MV-4-11 (cell line): ENCODE measurements around the gene NMNAT2.

ENCODE experiments used
- DNase-seq: peaks from one replicate; lab custom pipeline; 2025; lab: John Stamatoyannopoulos, UW

Gene NMNAT2

GRCh38 chr1:183365093-183365492, 53.1 kb downstream of the NMNAT2 start:
- DNase-seq: no peak

GRCh38 chr1:183363972-183364371, 54.2 kb downstream of the NMNAT2 start:
- DNase-seq: peak; percentile 79

GRCh38 chr1:183361081-183361480, 57.1 kb downstream of the NMNAT2 start:
- DNase-seq: no peak

- DNase-seq: no peak
Observed at GRCh38 chr1:183360473-183360872, 57.7 kb downstream of the NMNAT2 start.

- DNase-seq: no peak
Observed at GRCh38 chr1:183356534-183357182, 61.5 kb downstream of the NMNAT2 start.

GRCh38 chr1:183355797-183356196, 62.4 kb downstream of the NMNAT2 start:
- DNase-seq: no peak

- no peak for DNase-seq
Observed at GRCh38 chr1:183355181-183355580, 63.0 kb downstream of the NMNAT2 start.

GRCh38 chr1:183353597-183353996, 64.6 kb downstream of the NMNAT2 start:
- DNase-seq: no peak

GRCh38 chr1:183349201-183349711, 68.9 kb downstream of the NMNAT2 start:
- DNase-seq: no peak

- peak; percentile 35 for DNase-seq
Observed at GRCh38 chr1:183346276-183346732, 71.9 kb downstream of the NMNAT2 start.

- DNase-seq: no peak
Observed at GRCh38 chr1:183339556-183340167, 78.5 kb downstream of the NMNAT2 start.

GRCh38 chr1:183331091-183331742, 87.0 kb downstream of the NMNAT2 start:
- no peak for DNase-seq

GRCh38 chr1:183330335-183330734, 87.8 kb downstream of the NMNAT2 start:
- no peak for DNase-seq

- no peak for DNase-seq
Observed at GRCh38 chr1:183328371-183328770, 89.8 kb downstream of the NMNAT2 start.

GRCh38 chr1:183327434-183328290, 90.5 kb downstream of the NMNAT2 start:
- no peak for DNase-seq

GRCh38 chr1:183323849-183324683, 94.1 kb downstream of the NMNAT2 start:
- no peak for DNase-seq

- no peak for DNase-seq
Observed at GRCh38 chr1:183319606-183320005, 98.6 kb downstream of the NMNAT2 start.

- no peak for DNase-seq
Observed at GRCh38 chr1:183319051-183319450, 99.1 kb downstream of the NMNAT2 start.

- peak; percentile 63 for DNase-seq
Observed at GRCh38 chr1:183318433-183318832, 99.7 kb downstream of the NMNAT2 start.

GRCh38 chr1:183315991-183316758, 102.0 kb downstream of the NMNAT2 start:
- no peak for DNase-seq
